Ovary (tissue), 3 donors: Measurements from ENCODE around the gene ENPP6.

Experiments used
- POLR2A ChIP-seq: fragments of 450-650 bp; IDR thresholded peaks from one replicate; pipeline ENCODE4 v1.6.1; 2017; ENCODE audit warnings: antibody characterized with exemption, mild to moderate bottlenecking, moderate library complexity
- TF ChIP-seq, protein P1 (sequence below), 3 donors: fragments of 450-650 bp in 2 of 3; fragments of 200-600 bp in 1 of 3; IDR thresholded peaks; one replicate each; pipeline versions ENCODE4 v1.5.1 to v1.8.0; 2016 to 2022; ENCODE audit warnings: antibody characterized with exemption in 3 of 3, mild to moderate bottlenecking in 1 of 3
- donor health status: DM: no; HTN: no; CAD: no.

DNA sequence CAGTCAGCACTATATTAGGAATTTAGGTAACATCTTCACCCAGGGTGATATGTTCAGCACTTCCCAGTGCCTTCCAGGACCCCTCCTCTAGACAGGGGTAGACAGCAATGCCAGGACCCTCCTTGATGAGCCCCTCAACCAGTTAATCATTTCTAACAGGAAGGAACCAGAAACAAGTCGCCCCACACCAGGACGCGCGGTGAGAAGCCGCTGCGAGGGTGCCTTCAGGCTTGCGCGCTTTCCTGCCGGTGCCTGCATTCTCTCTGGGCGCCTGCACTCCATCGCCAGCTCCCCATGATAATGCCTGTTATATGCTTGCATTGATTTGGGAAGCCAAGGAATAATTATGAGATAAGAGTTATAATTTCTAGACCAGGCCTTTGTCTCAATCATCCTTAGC, 116.0 kb downstream of the ENPP6 start:
- TF ChIP-seq, protein P1, sequence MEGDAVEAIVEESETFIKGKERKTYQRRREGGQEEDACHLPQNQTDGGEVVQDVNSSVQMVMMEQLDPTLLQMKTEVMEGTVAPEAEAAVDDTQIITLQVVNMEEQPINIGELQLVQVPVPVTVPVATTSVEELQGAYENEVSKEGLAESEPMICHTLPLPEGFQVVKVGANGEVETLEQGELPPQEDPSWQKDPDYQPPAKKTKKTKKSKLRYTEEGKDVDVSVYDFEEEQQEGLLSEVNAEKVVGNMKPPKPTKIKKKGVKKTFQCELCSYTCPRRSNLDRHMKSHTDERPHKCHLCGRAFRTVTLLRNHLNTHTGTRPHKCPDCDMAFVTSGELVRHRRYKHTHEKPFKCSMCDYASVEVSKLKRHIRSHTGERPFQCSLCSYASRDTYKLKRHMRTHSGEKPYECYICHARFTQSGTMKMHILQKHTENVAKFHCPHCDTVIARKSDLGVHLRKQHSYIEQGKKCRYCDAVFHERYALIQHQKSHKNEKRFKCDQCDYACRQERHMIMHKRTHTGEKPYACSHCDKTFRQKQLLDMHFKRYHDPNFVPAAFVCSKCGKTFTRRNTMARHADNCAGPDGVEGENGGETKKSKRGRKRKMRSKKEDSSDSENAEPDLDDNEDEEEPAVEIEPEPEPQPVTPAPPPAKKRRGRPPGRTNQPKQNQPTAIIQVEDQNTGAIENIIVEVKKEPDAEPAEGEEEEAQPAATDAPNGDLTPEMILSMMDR (IDR thresholded peaks at IDR 0.05), result no peak
- TF ChIP-seq POLR2A, result no peak
